ENCODE results near the gene PARP8.

PARP8 gene

GRCh38 chr5:50715001-50715400, 48.6 kb downstream of the PARP8 start:
- H3K9ac ChIP-seq (ENCODE audit: low read length) = no peak overlapping the region
- H3K9me3 ChIP-seq (ENCODE audit: low read length) = no peaks in the 10 kb centered on the region
- H3K4me2 ChIP-seq (ENCODE audit: low read length) = no peak overlapping the region
- H4K20me1 ChIP-seq (ENCODE audit: insufficient read depth, low read length) = no peaks in the 10 kb centered on the region
- no peaks in the 10 kb centered on the region for H3F3A ChIP-seq (ENCODE audit: insufficient read depth, low read length)
- no peak overlapping the region for H2AFZ ChIP-seq (ENCODE audit: low read length)
- TF ChIP-seq CTCF (IDR thresholded peaks at IDR 0.05; ENCODE audit: low read length) (no peak), EZH2 (IDR thresholded peaks at IDR 0.05; ENCODE audit: borderline replicate concordance, low read length) (no peak)
- H3K79me2 ChIP-seq (ENCODE audit: insufficient read depth, low read length) = peaks cover 66% of the 10 kb centered on the region
- H3K27ac ChIP-seq (ENCODE audit: low read depth, low read length, poor library complexity, severe bottlenecking) = no peak overlapping the region
- H3K27me3 ChIP-seq (ENCODE audit: insufficient read depth, low read length) = no peaks in the 10 kb centered on the region
- peaks cover 26% of the 10 kb centered on the region for H3K4me1 ChIP-seq (ENCODE audit: insufficient read depth, low read length, severe bottlenecking)
- H3K9me2 ChIP-seq (ENCODE audit: low read depth, low read length) = no peaks in the 10 kb centered on the region
- H3K36me3 ChIP-seq (ENCODE audit: insufficient read depth, low read length) = 0 out of 2 replicates have a peak, but pooled peaks cover 4% of the 10 kb centered on the region
- H3K4me3 ChIP-seq (ENCODE audit: low read depth, low read length, poor library complexity, severe bottlenecking) = no peak overlapping the region

GRCh38 chr5:50716134-50716533, 49.7 kb downstream of the PARP8 start:
- Histone ChIP-seq H3F3A (ENCODE audit: insufficient read depth, low read length) (no peaks in the 10 kb centered on the region), H3K9ac (ENCODE audit: low read length) (no peak overlapping the region), H2AFZ (ENCODE audit: low read length) (no peak overlapping the region), H3K9me3 (ENCODE audit: low read length) (no peaks in the 10 kb centered on the region), H3K9me2 (ENCODE audit: low read depth, low read length) (no peaks in the 10 kb centered on the region), H3K27me3 (ENCODE audit: insufficient read depth, low read length) (no peaks in the 10 kb centered on the region), H3K4me1 (ENCODE audit: insufficient read depth, low read length, severe bottlenecking) (peaks cover 15% of the 10 kb centered on the region), H3K79me2 (ENCODE audit: insufficient read depth, low read length) (peaks cover 61% of the 10 kb centered on the region), H4K20me1 (ENCODE audit: insufficient read depth, low read length) (no peaks in the 10 kb centered on the region), H3K27ac (ENCODE audit: low read depth, low read length, poor library complexity, severe bottlenecking) (no peak overlapping the region), H3K4me2 (ENCODE audit: low read length) (no peak overlapping the region), H3K4me3 (ENCODE audit: low read depth, low read length, poor library complexity, severe bottlenecking) (no peak overlapping the region), H3K36me3 (ENCODE audit: insufficient read depth, low read length) (0 out of 2 replicates have a peak, but pooled peaks cover 4% of the 10 kb centered on the region)
- TF ChIP-seq CTCF (IDR thresholded peaks at IDR 0.05; ENCODE audit: low read length) (no peak), EZH2 (IDR thresholded peaks at IDR 0.05; ENCODE audit: borderline replicate concordance, low read length) (no peak)

- H3K36me3 ChIP-seq (ENCODE audit: insufficient read depth, low read length) = 0 out of 2 replicates have a peak, but pooled peaks cover 4% of the 10 kb centered on the region
- no peaks in the 10 kb centered on the region for H3F3A ChIP-seq (ENCODE audit: insufficient read depth, low read length)
- no peak overlapping the region for H3K27ac ChIP-seq (ENCODE audit: low read depth, low read length, poor library complexity, severe bottlenecking)
- no peak overlapping the region for H3K4me2 ChIP-seq (ENCODE audit: low read length)
- H2AFZ ChIP-seq (ENCODE audit: low read length) = no peak overlapping the region
- no peaks in the 10 kb centered on the region for H3K27me3 ChIP-seq (ENCODE audit: insufficient read depth, low read length)
- no peaks in the 10 kb centered on the region for H4K20me1 ChIP-seq (ENCODE audit: insufficient read depth, low read length)
- no peaks in the 10 kb centered on the region for H3K9me2 ChIP-seq (ENCODE audit: low read depth, low read length)
- H3K79me2 ChIP-seq (ENCODE audit: insufficient read depth, low read length) = peaks cover 65% of the 10 kb centered on the region
- H3K9me3 ChIP-seq (ENCODE audit: low read length) = no peaks in the 10 kb centered on the region
- no peak overlapping the region for H3K4me3 ChIP-seq (ENCODE audit: low read depth, low read length, poor library complexity, severe bottlenecking)
- no peaks in the 10 kb centered on the region for H3K4me1 ChIP-seq (ENCODE audit: insufficient read depth, low read length, severe bottlenecking)
- TF ChIP-seq CTCF (IDR thresholded peaks at IDR 0.05; ENCODE audit: low read length) = no peak
- no peak overlapping the region for H3K9ac ChIP-seq (ENCODE audit: low read length)
Measured at GRCh38 chr5:50717651-50718050, 51.2 kb downstream of the PARP8 start.
